Activated CD4-positive, alpha-beta memory T cell treated with anti-CD3 and anti-CD28 coated beads for 36 hours (primary cell): ENCODE data around the gene STXBP1. TPM values are rescaled to one million over a fixed set of nuclear protein-coding genes. Genes with fewer than 3 reads are reported as not detected.
"Not testable (repeated sequence)": the region's sequence is repeated elsewhere in the genome, so short reads cannot be mapped to it uniquely, and the experiment has no call there.

Experiments
- CTCF ChIA-PET: fragments of 350-600 bp; sonication (Branson Sonifier 250); formaldehyde crosslinking; loops from one replicate; lab custom pipeline; 2021; ENCODE audit warnings: antibody characterized with exemption, inconsistent platforms; lab: Charles Lee
- POLR2A ChIA-PET: fragments of 350-600 bp; sonication (Branson Sonifier 250); formaldehyde crosslinking; loops from one replicate; lab custom pipeline; 2021; ENCODE audit warnings: antibody characterized with exemption; lab: Charles Lee
- DNase-seq: peaks from one replicate; pipeline ENCODE4 v3.0.0-alpha.2; 2020
- H3K27ac Mint-ChIP-seq: one replicate; pipeline ENCODE4 v1.8.0; 2021; ENCODE audit warnings: mixed read lengths
- H3K27me3 Mint-ChIP-seq: one replicate; pipeline ENCODE4 v1.8.0; 2021; ENCODE audit warnings: mixed read lengths
- H3K36me3 Mint-ChIP-seq: one replicate; pipeline ENCODE4 v1.8.0; 2021; ENCODE audit warnings: mixed read lengths
- H3K4me1 Mint-ChIP-seq: one replicate; pipeline ENCODE4 v1.8.0; 2021; ENCODE audit warnings: low read depth, mixed read lengths
- H3K4me3 Mint-ChIP-seq: one replicate; pipeline ENCODE4 v1.8.0; 2021; ENCODE audit warnings: mild to moderate bottlenecking, mixed read lengths
- H3K9me3 Mint-ChIP-seq: one replicate; pipeline ENCODE4 v1.8.0; 2021; ENCODE audit warnings: mixed read lengths
- intact Hi-C: fragments of 100-400 bp; cut with micrococcal nuclease; formaldehyde crosslinking; loops from one replicate; pipeline ENCODE4 v1.15.1; 2023
- total RNA-seq, 2 experiments: library from RNA; stranded (reverse); gene quantifications; one replicate each; pipeline ENCODE4 v1.2.3, GENCODE V29; 2021

STXBP1 gene
- total RNA-seq, 2 experiments from 2014 or later, result 27.3 to 27.8 TPM

DNA sequence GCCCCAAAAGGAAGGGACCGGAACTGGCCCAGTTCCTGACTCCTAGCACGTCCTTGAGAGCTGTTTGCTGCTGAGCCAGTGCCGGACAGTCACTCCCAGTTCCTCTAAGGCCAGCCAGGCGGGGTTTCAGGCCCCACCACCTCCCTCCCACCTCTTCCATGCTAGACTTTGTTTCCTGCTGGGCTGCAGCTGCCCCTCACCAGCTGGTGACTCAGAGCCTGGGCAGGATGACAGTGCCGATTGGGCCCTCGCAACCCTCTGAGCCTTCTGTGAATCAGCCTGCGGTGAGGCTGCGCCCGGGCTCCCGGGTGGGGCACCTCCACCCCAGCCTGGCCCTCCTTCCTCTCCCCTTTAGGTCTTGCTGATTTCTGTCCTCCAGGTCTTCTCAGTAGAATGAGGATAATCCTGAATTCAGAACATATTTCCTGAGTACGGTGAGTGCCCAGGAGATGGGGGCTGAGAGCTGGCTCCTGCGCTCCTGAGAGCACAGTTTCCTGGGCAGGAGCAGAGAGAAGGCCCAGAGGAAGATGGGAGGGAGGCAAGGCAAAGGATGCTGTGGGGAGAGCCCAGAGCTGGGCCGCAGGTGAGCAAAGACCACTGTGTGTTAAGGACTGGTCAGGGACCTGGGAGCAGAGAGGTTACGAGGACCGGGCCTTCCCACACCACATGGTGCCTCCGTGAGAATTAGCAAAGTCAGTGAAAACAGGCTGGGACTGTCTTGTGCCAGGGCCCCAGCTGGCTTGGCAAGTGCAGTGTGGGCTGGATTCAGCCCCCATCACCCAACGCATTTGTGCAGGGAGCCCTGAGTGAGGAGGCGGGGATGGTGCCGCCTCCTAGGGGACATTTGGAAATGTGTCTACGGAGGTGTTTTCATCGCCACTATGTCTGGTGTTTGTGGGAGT lies 32.9 kb upstream of the STXBP1 start:
- peak; percentile 90 for DNase-seq
- peak overlapping the region; percentile 80 for H3K27ac Mint-ChIP-seq
- no peaks in the 10 kb centered on the region for H3K36me3 Mint-ChIP-seq
- ChIA-PET CTCF (interaction anchor here (0.7 to 3.0 kb wide), 6 partner anchors 9 to 290 kb away, joined by 3 to 12 read pairs (median 4); partner anchors contain the start of gene TOR2A), POLR2A (interaction anchor here (1.0 to 1.4 kb wide), 2 partner anchors 9 to 131 kb away, joined by 3 to 5 read pairs; no protein-coding TSS in a partner anchor)
- no peaks in the 10 kb centered on the region for H3K9me3 Mint-ChIP-seq
- peak overlapping the region; percentile 72 for H3K4me3 Mint-ChIP-seq
- peaks cover 2% of the 10 kb centered on the region for H3K27me3 Mint-ChIP-seq
- intact Hi-C loops, result loop anchor here (1.0 to 10.0 kb wide), 2 partner anchors 9 to 346 kb away; no protein-coding TSS in a partner anchor
- H3K4me1 Mint-ChIP-seq, result peaks cover 31% of the 10 kb centered on the region

- intact Hi-C loops, result no loop called here
- ChIA-PET POLR2A (no interaction called here), CTCF (interaction anchor here (0.9 to 3.0 kb wide), 5 partner anchors 12 to 366 kb away, joined by 3 to 12 read pairs (median 3); partner anchors contain the start of gene TOR2A)
- Mint-ChIP-seq H3K4me1 (peaks cover 22% of the 10 kb centered on the region), H3K9me3 (no peaks in the 10 kb centered on the region), H3K36me3 (no peaks in the 10 kb centered on the region), H3K4me3 (no peak overlapping the region), H3K27me3 (peaks cover 2% of the 10 kb centered on the region), H3K27ac (no peak overlapping the region)
- DNase-seq, result no peak
Observed at GRCh38 chr9:127580366-127580765, 31.7 kb upstream of the STXBP1 start.

DNA sequence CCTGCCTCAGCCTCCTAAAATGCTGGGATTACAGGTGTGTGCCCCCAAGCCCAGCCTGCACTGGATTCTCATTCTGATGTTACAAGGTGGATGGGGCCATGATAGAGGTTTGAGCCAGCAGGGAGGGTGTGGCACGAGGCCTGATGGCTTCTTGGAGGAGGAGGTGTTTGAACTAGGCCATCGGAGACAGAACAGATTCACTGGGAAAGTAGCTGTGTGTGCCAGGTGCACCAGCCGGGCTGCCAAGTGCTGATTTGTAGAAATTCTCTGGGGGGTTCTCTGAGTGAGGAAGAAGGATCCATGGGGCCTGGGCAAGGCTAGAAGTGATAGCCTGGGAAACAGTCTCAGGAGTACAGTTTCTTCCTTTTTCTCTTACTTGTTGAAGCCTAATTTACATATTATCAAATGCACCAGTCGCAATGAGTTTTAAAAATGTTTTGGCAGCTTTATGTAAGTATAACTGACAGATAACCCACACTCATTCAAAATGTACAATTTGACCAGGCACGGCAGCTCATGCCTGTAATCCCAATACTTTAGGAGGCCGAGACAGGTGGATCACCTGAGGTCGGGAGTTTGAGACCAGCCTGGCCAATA lies 31.1 kb upstream of the STXBP1 start:
- peaks cover 2% of the 10 kb centered on the region for H3K27me3 Mint-ChIP-seq
- POLR2A ChIA-PET, result no interaction called here

DNA sequence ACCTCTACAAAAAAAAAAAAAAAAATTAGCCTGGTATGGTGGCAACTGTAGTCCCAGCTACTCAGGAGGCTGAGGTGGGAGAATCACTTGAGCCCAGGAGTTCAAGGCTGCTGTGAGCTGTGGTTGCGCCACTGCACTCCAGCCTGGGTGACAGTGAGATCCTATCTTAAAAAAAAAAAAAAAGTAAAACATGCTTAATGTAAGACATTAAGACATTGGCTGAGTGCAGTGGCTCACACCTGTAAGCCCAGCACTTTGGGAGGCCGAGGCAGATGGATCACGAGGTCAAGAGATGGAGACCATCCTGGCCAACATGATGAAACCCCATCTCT lies 27.6 kb upstream of the STXBP1 start:
- H3K9me3 Mint-ChIP-seq, H3K4me3 Mint-ChIP-seq, intact Hi-C loops, DNase-seq, H3K27me3 Mint-ChIP-seq, H3K36me3 Mint-ChIP-seq, H3K27ac Mint-ChIP-seq: not testable (repeated sequence)
- H3K4me1 Mint-ChIP-seq, result peaks cover 11% of the 10 kb centered on the region
- POLR2A ChIA-PET, result interaction anchor here (0.8 kb wide), 1 partner anchor 9 kb away, joined by 3 read pairs; no protein-coding TSS in a partner anchor
- CTCF ChIA-PET, result interaction anchor here (0.7 to 6.9 kb wide), 4 partner anchors 12 to 150 kb away, joined by 4 to 86 read pairs (median 24); partner anchors contain the start of gene TOR2A

More for the DNA sequence above, 31.1 kb upstream of the STXBP1 start:
- Mint-ChIP-seq H3K9me3 (no peaks in the 10 kb centered on the region), H3K36me3 (no peaks in the 10 kb centered on the region), H3K27ac (no peak overlapping the region), H3K4me1 (peaks cover 22% of the 10 kb centered on the region), H3K4me3 (no peak overlapping the region)
- intact Hi-C loops, result no loop called here
- DNase-seq, result no peak
- CTCF ChIA-PET, result interaction anchor here (0.9 to 3.0 kb wide), 4 partner anchors 12 to 367 kb away, joined by 3 to 12 read pairs (median 3); a partner anchor contains a TSS

DNA sequence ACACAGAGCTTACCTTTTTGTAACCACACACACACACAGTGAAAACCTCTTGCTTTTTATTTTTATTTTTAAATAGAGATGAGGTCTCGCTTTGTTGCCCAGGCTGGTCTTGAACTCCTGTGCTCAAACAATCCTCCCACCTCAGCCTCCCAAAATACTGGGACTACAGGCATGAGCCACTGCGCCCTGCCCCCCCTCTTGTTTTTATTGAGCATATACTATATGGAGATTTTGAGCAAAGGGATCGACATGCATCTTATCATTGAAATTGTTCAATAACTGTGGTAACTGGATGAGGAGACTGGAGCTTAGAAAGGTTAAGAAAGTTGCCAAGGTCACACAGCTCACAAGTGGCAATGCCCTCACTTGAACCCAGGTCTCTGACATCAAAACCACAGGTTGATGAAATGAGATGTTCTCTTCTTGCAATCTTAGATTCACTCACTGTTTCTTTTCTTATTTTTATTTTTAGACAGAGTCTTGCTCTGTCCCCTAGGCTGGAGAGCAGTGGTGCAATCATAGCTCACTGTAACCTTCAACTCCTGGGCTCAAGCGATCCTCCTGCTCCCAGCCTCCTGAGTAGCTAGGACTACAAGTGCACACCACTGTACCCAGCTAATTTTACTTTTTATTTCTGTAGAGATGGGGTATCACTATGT lies 26.8 kb upstream of the STXBP1 start:
- Mint-ChIP-seq H3K27ac (no peak overlapping the region), H3K27me3 (peaks cover 8% of the 10 kb centered on the region), H3K9me3 (no peaks in the 10 kb centered on the region), H3K4me1 (peaks cover 9% of the 10 kb centered on the region), H3K36me3 (no peaks in the 10 kb centered on the region), H3K4me3 (no peak overlapping the region)
- POLR2A ChIA-PET, result no interaction called here
- no peak for DNase-seq
- intact Hi-C loops, result no loop called here
- CTCF ChIA-PET, result interaction anchor here (0.6 to 6.9 kb wide), 8 partner anchors 13 to 150 kb away, joined by 3 to 86 read pairs (median 8); partner anchors contain the start of gene TOR2A

DNA sequence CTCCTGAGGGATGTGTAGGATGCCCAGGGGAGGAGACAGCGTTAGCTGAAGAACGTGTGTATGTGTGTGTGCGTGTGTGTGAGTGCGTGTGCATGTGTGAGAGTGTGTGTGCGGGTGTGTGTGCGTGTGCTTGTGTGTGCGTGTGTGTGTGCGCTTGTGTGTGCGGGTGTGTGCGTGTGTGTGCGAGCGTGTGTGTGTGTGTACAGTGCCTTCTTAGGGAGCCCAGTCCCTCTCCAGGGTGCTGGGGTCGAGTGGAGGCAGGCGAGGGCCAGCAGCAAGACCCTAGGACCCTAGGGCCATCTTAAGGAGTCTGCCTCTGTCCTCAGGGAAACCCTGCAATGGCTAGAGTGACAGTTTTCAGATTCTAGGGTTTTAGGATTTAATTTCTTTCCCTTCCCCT lies 26.0 kb upstream of the STXBP1 start:
- Mint-ChIP-seq H3K27ac (no peak overlapping the region), H3K4me3 (no peak overlapping the region), H3K9me3 (no peaks in the 10 kb centered on the region), H3K36me3 (no peaks in the 10 kb centered on the region), H3K27me3 (peaks cover 6% of the 10 kb centered on the region), H3K4me1 (peaks cover 9% of the 10 kb centered on the region)
- no peak for DNase-seq
- ChIA-PET CTCF (interaction anchor here (0.8 to 6.9 kb wide), 8 partner anchors 20 to 149 kb away, joined by 3 to 86 read pairs (median 10); partner anchors contain the start of gene TOR2A), POLR2A (no interaction called here)
- intact Hi-C loops, result loop anchor here (1.0 kb wide), 1 partner anchor 82 kb away; no protein-coding TSS in a partner anchor

DNA sequence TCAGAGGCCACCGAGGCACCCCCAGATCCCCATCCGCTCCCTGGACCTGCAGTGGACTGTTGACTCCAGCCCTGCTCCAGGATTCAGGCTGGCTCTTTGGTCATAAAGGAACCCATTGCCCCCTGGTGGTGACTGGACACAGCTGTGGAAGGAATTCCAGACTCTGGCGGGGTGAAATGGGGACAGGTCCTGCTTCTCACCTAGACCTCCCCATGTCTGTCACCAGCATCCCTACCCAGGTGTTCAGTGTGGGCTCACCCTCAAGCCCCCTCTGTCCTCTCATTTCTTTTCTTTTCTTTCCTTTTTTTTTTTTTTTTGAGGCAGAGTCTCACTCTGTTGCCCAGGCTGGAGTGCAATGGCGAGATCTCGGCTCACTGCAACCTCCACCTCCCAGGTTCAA lies 25.5 kb upstream of the STXBP1 start:
- ChIA-PET POLR2A (no interaction called here), CTCF (interaction anchor here (0.7 to 6.9 kb wide), 12 partner anchors 15 to 346 kb away, joined by 3 to 86 read pairs (median 4); partner anchors contain the start of gene TOR2A)
- DNase-seq, result peak; percentile 71
- Mint-ChIP-seq H3K9me3 (no peaks in the 10 kb centered on the region), H3K36me3 (no peaks in the 10 kb centered on the region), H3K27me3 (peaks cover 6% of the 10 kb centered on the region), H3K4me3 (no peak overlapping the region), H3K4me1 (peaks cover 9% of the 10 kb centered on the region), H3K27ac (no peak overlapping the region)
- intact Hi-C loops, result loop anchor here (1.0 kb wide), 1 partner anchor 82 kb away; no protein-coding TSS in a partner anchor

DNA sequence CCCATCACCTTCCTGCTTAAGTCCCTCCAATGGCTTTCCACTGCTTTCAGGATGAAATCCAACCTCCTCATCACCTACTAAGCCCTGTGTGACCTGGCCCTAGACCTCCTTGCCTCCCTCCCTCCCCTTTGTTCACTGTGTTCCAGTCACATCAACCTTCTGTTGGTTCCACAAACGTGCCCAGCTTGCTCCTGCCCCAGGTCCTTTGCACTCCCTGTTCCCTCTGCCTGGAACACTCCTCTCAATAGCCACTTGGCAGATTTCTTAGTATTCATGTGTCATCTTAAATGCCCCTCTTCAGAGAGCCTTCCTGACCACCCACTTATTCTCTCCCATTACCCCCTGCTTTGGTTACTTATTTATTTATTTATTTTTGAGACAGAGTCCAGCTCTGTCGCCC lies 24.1 kb upstream of the STXBP1 start:
- Mint-ChIP-seq H3K4me1 (peaks cover 9% of the 10 kb centered on the region), H3K9me3 (no peaks in the 10 kb centered on the region), H3K27ac (no peak overlapping the region), H3K27me3 (peaks cover 6% of the 10 kb centered on the region), H3K4me3 (no peak overlapping the region), H3K36me3 (no peaks in the 10 kb centered on the region)
- intact Hi-C loops, result no loop called here
- ChIA-PET POLR2A (no interaction called here), CTCF (interaction anchor here (0.7 to 6.9 kb wide), 6 partner anchors 15 to 281 kb away, joined by 3 to 86 read pairs (median 6); partner anchors contain the start of gene TOR2A)
- DNase-seq, result no peak

- H3K9me3 Mint-ChIP-seq, result no peaks in the 10 kb centered on the region
- intact Hi-C loops, result no loop called here
- ChIA-PET CTCF (interaction anchor here (0.7 to 6.9 kb wide), 11 partner anchors 10 to 332 kb away, joined by 3 to 86 read pairs (median 5); partner anchors contain the start of gene TOR2A), POLR2A (interaction anchor here (1.5 kb wide), 1 partner anchor 23 kb away, joined by 4 read pairs; the partner anchor contains the start of gene STXBP1)
- H3K4me3 Mint-ChIP-seq, result no peak overlapping the region
- no peaks in the 10 kb centered on the region for H3K36me3 Mint-ChIP-seq
- no peak for DNase-seq
- peaks cover 6% of the 10 kb centered on the region for H3K27me3 Mint-ChIP-seq
- peaks cover 4% of the 10 kb centered on the region for H3K4me1 Mint-ChIP-seq
- H3K27ac Mint-ChIP-seq, result no peak overlapping the region
Observed at GRCh38 chr9:127588740-127589506, 23.2 kb upstream of the STXBP1 start.

DNA sequence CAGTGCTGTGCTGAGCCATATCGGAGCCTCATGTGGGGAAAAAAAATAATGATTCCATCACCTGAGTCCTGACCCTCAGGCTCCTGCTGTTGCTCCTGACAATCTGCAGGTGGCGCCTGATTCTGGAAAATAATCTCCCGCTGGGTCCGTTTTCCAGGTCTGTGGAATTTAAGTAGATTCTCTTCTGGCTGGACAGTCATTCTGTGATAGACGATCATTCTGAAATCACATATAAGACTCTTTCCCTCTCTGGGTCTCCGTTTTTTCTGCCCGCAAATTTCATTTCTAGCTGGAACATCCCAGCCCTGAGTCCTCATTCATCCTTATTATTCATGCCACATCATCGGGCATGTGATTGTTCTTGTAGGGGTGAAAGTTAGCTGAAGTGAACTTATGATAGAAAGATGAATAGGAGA lies 22.1 kb upstream of the STXBP1 start:
- peaks cover 6% of the 10 kb centered on the region for H3K27me3 Mint-ChIP-seq
- CTCF ChIA-PET, result interaction anchor here (0.6 to 6.9 kb wide), 15 partner anchors 11 to 352 kb away, joined by 3 to 86 read pairs (median 4); partner anchors contain the start of gene TOR2A
- H3K4me1 Mint-ChIP-seq, result peaks cover 4% of the 10 kb centered on the region
- DNase-seq, result peak; percentile 46
- H3K36me3 Mint-ChIP-seq, result no peaks in the 10 kb centered on the region
- intact Hi-C loops, result loop anchor here (1.0 to 5.0 kb wide), 2 partner anchors 144 to 197 kb away; partner anchors contain the start of gene CDK9
- no peak overlapping the region for H3K4me3 Mint-ChIP-seq
- POLR2A ChIA-PET, result interaction anchor here (1.5 kb wide), 1 partner anchor 22 kb away, joined by 4 read pairs; the partner anchor contains the start of gene STXBP1
- no peak overlapping the region for H3K27ac Mint-ChIP-seq
- H3K9me3 Mint-ChIP-seq, result no peaks in the 10 kb centered on the region
